ENCODE data around the gene CALD1.

The CALD1 gene

DNA sequence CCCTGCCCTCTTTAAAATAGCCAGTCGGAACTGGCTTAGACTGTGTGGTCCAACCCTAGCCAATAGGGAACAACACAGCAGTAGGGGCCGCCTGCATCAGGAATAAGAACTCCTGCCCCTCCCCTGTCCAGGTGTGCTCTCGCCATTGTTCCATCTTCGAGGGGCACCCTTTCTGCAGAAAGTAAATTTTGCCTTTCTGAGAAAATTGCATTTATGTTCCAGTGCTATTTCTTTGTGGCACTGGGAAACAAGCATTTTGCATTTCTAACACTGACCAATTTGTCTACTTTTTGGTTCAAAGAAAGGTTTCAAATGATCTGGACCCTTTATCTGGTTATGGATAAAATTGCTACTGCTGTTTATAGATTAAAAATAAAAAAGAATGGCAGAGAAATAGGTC, 116.6 kb downstream of the CALD1 start:
- no peak for DNase-seq (ENCODE audit: low spot score)

DNA sequence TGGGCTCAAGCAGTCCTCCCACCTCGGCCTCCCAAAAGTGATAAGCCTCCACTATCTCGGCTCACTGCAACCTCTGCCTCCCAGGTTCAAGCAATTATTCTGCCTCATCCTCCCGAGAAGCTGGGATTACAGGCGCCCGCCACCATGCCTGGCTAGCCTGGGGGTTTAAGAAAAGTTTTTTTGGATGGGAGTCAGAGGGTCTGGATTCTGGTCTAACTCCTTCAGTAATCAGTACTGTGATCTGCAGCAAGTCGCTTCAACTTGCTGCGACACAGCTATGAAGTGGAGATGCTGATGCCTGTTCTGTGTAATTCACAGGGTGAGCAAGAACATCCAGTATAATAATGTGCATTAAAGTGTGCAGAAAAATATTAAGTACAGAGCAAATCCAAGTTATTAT, 118.5 kb downstream of the CALD1 start:
- DNase-seq (ENCODE audit: low spot score), result no peak

DNA sequence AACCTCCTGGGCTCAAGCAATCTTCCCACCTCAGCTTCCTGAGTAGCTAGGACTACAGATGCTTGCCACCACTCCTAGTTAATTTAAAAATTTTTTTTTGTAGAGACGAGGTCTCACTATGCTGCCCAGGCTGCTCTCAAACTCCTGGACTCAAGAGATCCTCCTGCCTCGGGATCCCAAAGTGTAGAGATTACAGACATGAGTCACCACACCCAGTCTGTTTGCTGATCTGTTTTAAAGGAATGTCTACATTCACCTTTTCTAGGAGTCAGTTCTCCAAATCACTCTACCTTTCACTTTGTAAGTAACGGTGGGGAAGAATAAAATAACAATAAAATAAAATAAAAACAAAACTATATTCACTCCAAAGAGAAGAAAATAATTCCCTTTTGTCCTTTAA, 120.3 kb downstream of the CALD1 start:
- DNase-seq (ENCODE audit: low spot score), result no peak

DNA sequence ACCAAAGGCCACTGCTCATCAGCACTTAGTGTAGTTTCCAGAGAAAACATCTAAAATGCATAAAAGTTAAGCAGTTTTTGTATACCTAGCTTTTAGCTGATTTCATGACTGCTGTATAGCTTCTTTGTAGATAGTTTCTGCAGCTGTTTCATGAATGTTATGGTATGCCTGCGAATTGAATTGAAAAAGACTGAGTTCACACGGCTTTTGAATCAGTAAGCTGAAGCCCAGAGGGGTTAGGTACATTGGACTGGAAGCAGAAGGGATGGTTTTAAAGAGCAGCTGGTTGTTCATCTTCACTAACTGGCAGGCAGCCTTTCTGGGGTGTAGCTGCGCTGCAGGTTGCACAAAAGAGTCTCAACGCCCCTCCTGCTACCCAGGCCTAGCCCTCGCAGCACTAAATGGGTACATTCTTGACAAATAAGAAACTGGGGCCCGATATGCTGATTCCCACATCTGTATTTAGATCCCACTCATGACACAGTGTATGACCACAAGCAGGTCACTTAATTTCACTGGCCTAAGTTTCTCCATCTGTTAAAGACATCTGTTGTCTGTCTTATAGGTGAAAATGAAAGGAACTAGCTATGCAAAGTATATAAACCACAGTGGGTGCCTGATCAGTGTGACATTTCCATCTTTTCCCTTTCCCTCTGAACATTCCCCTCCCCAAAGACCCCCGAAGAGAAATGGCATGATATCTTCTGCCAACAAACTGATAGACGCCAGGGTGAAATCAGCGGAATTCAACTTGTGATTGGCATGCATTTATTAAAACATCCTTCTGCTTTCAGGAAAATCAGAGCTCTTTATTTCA, 120.9 kb downstream of the CALD1 start:
- DNase-seq (ENCODE audit: low spot score), result no peak

DNA sequence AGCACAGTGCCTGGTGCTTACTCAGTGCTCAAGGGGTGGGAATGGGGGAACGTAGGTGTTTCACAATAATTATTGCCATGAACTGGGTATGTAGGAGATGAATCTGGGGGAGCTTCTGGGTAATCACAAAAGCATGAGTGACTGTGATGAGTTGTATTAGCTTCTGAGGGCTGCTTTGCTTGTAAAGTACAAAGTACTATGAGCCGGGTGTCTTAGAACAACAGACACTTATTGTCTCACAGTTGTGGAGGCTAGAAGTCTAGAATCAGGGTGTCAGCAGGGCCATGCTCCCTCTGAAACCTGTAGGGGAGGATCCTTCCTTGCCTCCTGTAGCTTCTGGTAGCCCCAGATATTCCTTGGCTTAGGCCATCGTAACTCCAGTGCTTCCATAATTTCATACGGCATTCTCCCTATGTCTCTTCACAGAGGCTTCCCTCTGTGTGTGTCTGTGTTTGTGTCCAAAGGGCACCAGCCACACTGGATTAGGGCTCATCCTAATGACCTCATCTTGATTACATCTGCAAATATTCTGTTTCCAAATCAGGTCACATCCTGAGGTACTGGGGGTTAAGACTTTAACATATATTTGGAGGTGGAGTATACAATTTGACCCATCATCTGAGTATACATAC, 122.1 kb downstream of the CALD1 start:
- DNase-seq (ENCODE audit: low spot score), result no peak

DNA sequence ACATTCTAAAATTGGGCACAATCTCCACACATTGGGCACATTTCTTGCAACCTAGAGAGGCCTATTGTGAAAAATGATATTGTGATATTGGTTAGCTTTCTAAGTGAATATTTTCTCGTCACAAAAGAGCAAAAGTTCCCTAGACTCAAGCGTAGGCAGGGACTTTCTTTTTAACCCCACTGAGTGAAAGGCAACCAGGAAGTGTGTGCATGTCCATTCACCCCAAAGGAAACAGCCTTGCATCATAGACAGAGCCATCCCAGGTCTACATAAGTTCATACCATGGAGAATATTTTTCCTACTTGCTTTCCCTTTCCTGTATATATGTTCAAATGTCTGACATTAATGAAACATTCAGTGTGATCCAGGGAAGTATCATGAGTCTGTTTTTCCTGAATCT, 122.6 kb downstream of the CALD1 start:
- no peak for DNase-seq (ENCODE audit: low spot score)

DNA sequence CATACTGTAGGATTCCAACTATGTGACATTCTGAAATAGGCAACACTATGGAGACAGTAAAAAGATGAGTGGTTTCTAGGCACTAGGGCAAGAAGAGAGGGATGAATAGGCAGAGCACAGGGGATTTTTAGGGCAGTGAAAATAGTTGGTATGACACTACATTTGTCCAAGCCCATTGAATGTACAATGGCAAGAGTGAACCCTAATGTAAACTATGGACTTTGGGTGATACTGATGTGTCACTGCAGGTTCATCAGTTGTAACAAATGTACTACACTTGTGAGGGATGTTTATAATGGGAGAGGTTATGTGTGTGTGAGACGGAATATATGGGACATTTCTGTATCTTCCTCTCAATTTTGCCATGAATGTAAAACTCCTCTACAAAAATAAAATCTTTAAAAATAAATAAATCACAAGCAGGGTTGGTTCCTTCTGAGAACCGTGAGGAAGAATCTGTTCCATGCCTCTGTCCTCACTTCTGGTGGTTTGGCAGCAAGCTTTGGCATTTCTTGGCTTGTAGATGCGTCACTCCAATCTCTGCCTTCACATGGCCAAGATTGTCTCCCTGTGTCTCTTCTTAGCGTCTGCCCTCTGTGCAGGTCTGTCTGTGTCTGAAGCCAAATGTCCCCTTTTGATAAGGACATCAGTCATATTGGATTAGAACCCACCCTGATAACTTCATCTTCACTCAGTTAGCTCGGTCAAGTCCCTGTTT, 123.8 kb downstream of the CALD1 start:
- no peak for DNase-seq (ENCODE audit: low spot score)

DNA sequence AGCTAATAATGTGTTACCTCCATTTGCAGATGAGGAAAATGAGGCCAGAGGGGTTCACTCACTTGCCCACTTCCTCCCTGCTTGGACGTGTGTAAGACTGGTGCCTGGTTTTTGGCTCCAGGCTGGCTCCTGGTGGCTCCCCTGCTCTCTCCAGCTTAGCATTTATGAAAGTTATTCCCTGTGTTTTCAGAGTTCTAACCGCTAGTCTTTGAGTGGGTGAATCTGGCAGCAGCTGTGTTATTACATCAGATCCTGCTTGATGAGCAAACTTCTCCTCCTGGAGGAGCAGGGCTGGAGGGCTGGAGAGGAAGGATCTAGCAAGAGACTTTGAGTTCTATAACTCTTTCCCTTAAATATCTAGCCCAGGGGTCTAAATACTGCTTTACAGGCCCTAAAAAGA, 125.9 kb downstream of the CALD1 start:
- no peak for DNase-seq (ENCODE audit: low spot score)

DNA sequence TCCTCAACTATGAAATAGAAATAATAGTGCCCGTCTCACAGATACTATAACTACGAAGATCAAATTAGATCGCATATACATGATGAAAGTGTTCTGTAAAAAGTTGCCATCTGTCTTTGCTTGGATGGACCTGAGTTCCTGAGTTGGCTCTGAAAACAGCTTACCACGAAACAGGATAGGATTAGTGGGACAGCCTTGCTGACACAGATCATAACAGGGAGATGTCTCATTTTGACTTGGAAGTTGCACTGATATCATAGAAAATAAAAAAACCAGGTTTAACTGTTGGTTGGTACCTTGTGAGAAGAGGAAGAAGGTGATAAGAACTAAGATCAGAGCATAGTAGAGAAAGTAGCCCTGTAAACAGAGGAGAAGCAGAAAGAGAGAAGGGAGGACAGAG, 127.6 kb downstream of the CALD1 start:
- DNase-seq (ENCODE audit: low spot score), result no peak

DNA sequence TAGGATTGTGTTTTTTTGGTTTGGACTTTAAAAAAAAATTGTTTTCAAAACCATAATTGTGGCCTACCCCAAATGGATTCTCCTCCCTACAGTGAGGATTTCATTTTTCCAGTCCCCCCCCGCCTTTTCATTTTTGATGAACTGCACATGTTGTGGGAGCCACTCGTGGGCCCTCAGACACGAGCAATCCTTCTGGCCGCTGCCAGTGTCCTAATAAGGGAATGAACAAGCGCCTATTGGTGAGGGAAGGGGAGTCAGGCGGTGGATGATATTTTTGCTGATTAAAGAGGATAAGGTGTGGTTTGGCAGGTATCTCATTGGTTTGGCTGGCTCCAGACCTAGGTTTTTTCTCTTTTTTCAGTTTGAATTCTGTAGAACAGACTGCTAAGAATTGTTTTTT, 128.2 kb downstream of the CALD1 start:
- no peak for DNase-seq (ENCODE audit: low spot score)

DNA sequence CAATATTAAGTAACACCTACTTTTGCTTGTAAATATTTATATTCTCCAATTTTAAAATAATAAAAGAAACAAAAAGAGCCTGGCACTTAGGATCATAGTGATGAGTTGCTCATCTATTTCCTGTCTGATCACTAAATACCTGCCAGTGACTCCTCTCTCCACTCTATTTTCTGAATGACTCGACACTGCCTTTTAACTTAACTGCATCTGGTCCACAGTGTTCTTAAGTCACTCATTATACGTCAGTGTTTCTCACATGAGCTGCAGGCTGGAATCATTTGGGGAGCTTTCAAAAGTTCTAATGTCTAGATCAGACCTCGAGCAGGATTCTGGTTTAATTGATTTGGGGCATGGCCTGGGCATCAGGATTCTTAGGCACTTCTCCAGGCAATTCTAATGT, 128.9 kb downstream of the CALD1 start:
- no peak for DNase-seq (ENCODE audit: low spot score)

DNA sequence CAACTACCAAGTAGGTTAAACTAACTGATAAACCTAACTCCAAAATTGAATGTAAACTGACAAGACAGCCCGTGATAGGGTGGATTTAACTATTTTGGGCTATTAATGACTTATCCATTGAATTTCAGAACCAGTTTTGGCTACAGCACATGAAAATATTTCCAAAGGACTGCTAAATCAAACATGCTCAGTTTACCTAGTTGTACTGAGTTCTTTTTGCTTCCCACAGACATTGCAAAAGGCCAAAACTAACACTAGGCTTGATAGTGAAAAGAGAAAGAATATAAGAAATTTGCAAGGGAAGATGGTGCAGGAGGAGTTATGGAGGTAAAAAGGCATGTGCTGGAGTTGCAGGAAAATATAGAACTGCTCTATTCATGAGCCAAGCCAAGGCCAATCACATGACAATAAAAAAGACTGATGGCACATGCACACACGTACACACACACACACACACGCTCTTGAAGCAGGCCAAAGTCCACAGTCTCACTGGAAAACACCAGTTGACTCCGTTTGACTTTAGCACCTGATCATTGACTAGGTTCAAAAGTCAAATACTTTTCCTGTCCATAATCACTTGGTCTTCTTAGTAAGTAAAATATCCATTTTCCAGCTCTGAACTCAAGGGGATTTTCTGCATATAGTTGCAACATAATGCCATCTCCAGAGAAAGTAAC, 130.9 kb downstream of the CALD1 start:
- no peak for DNase-seq (ENCODE audit: low spot score)

DNA sequence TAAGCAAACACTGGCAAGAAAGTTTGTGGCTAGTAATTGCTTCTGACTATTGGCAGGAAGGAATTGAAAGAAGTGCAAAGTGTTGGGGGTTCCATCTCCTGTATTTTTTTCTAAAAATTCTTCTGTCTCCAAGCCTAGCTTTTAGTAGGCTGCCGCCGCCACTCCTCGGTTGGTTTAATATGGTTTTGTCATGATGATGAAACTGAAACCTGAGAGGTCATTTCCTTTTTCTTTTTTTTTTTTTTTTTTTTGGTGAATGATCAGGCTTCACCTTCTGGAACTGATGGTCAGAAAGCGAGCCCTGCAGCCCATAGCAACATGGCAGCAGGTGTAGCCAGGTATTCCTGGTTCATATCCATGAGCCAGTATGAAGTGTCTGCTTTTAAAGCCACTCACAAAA, 131.5 kb downstream of the CALD1 start:
- no peak for DNase-seq (ENCODE audit: low spot score)

DNA sequence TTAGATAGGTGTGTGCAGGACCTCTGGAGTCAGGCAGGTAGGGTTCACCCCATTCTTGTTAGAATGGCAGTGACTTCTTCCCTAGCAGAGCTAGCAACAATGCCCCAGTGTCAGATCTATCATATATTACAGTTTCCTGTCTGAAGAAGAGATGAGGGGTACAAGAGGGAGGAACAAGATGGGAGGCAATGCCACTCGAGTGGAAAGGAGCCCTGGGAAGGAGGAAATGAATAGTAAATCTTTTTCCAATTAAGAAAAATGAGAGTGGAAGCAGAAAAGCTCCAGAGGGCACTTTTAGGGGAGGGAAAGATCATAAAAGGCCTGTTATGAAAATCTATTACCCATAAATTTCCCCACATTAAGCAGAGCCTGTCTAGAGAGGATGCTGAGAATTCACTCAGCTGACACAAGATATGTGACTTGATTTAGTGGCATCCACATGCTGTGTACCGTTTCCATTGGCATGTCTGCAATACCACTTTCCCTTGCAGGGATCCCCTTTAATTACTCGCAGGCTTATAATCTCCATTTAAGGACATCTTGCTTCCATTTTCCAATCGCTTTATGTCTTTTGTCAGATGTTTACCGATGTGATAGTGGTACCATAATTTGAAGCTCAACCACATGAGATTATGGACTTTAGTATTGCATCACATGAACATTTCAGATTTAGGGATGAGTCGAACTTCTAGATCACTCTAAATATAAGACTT, 136.9 kb downstream of the CALD1 start:
- DNase-seq (ENCODE audit: low spot score), result no peak

DNA sequence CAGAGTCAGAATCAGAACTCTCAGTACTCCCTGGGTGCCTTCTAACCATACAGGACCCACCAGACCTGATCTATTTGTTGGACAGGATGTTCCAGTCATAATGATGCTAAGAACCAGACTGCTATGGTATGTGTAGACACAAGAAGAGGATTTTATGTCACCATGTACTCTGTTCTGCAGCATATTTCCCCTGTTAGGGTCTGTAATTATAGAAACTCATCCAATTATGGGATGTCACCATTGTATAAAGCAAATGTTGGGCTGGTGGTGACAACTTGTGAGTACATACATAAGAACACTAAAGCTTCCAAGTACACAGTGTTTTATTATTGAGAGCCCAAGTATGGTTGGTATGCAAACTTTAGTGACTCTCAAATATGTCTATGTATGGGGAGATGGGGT, 139.8 kb downstream of the CALD1 start:
- no peak for DNase-seq (ENCODE audit: low spot score)

DNA sequence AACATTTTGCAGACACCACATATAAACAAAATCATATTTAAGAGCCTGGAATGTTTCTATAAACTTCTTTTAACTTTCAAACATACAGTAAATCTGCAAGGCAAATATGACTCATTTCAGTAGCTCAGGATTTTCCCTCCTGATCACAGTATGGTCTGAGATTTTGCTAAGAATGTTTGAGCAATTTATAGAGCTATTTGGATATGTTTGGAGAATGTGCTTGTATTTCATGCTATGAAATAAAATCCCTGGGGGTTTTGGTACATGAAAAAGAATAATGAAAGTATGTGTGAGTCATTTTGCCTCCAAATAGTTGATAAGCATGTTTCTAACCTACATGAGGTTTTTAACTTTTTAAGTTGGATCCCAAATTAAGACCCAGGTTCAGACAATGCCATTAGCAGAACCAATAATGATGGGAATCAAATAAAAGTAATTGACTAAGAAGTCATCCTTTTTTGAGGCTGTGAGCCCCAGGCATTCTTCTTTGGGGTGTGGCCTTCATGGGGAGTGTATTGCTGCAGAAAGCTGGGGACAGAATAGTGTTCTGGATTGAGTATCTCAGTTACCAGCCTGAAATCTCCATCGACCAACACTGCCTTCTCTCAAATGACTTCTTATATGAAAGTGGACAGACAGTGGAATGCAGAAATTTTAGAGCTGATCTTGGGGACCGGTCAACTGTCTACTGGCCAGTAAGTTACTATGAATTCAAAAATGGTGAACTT, 140.8 kb downstream of the CALD1 start:
- no peak for DNase-seq (ENCODE audit: low spot score)

DNA sequence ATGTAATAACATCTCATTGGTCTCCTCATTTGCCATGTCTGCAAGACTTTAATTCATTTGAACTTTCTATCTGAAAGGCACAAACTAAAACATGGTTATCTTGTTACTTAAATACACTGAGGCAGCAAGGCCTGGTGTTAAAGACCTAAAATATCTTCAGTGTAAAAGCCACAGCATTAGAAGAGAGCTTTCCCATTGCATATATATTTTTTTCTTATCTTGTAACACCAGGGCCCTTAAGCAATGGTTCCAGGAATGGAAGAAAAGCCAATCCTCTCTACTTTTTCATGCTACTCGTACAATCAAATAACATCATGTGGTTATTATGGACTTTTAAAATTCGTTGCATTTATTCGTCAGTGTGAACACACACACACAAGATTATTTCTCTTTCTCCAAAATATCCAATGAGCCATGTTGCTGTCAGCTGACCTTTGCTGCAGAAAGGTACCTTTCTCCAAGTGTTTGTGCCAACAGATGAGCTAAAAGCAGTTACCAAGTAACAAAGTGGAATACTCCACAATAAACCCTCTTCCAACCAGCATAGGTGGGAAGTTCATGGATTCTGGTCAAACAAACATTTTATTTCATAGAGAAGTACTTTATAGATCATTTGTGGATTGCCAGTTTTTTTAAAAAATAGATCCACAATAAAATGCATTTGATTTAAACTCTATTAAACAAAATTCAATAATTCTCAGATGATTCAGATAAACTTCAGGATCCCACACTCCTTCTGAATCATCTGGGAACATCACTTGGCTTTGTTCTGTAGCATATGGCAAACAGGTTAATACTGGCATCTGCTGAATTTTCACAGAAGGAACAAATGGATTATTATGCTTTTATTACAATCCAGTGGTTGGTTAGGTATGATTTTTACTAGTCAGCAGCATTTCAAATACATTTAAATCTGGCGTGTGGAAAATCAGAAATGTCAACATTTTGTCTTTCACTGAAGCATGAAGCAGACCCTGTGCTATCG, 143.6 kb downstream of the CALD1 start:
- no peak for DNase-seq (ENCODE audit: low spot score)

DNA sequence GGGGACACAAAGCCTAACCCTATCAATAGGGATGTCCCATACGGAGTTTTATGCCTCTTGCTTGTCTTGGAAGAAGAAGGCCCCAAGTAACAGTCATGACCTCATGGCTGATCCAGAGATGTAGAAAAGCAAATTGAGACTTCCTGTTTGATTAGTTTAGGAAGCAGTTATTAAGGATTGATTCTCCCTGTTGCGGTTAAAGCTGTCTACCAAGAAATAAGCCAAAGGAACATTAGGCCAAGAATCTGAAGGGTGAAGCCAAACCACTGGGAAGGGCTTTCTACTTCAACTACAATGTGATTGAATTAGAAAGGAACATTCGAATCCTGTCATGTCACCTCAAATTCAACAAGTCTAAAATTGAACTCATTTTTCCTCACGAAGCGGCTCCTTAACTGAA, 146.3 kb downstream of the CALD1 start:
- no peak for DNase-seq (ENCODE audit: low spot score)

DNA sequence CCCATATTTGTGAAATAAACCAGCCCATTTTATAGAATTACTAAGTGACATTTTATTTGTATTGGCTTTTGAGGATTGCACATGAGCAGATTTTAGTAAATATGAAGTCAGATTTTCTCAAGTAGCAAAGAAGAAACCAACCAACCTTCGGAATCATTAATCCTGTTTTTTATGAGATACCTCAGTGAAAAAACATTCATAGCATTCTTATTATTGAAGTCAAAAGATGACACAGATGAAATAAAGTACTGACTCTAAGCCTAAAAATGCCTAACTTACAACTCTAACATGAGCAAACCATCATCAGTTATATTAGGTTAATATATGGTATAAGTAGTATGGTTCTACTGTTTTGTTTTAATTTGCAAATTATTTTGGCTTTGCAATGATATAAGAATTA, 147.0 kb downstream of the CALD1 start:
- DNase-seq (ENCODE audit: low spot score), result no peak

DNA sequence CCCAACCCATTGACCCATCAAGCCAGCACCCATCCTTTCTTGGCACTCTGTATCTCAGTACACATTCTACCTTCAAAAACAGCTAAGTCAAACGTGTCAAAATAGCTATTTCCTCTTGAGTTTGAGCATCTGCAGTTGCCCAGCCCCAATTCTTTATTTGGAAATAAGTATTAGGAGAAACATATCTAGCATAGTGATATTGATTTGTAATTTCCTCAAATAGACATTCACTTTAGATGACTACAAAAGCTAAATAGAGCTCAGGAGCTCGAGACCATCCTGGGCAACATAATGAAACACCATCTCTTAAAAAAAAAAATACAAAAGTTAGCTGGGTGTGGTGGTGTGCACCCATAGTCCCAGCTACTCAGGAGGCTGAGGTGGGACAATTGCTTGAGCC, 147.6 kb downstream of the CALD1 start:
- no peak for DNase-seq (ENCODE audit: low spot score)
